HL-60 (cell line): ENCODE data around the gene RNF166.

Experiments
- DNase-seq, 2 experiments: peaks; one replicate each; pipeline ENCODE4 v3.0.0-alpha.2; 2010 to 2020; ENCODE audit warnings: low read depth in 1 of 2, low spot score in 1 of 2
- H3K27ac ChIP-seq: fragments of 250-450 bp; sonication (Bioruptor Pico); replicated peaks from 2 replicates; pipeline ENCODE4 v1.5.1; 2020; ENCODE audit warnings: mild to moderate bottlenecking, moderate library complexity
- H3K27me3 ChIP-seq: fragments of 250-450 bp; sonication (Bioruptor Pico); 2 replicates; pipeline ENCODE4 v1.5.1; 2021; ENCODE audit warnings: mild to moderate bottlenecking, moderate library complexity; ENCODE audit not compliant: insufficient read depth, poor library complexity, severe bottlenecking
- H3K4me3 ChIP-seq: replicated peaks from 2 replicates; pipeline ENCODE4 v1.5.1; 2011; ENCODE audit warnings: mild to moderate bottlenecking, control low read depth, low read length; ENCODE audit not compliant: insufficient read depth
- GABPA ChIP-seq: IDR thresholded peaks from 2 replicates; pipeline ENCODE4 v1.6.1; 2012; ENCODE audit warnings: low read depth
- POLR2AphosphoS5 ChIP-seq: IDR thresholded peaks from 2 replicates; pipeline ENCODE4 v1.6.1; 2012; ENCODE audit warnings: low read depth
- SPI1 ChIP-seq: IDR thresholded peaks from 2 replicates; pipeline ENCODE4 v1.6.1; 2012; ENCODE audit warnings: low read depth, mild to moderate bottlenecking, borderline replicate concordance
- TF ChIP-seq, protein P1 (sequence below): IDR thresholded peaks from 2 replicates; pipeline ENCODE4 v1.6.1; 2012; ENCODE audit warnings: low read depth; ENCODE audit not compliant: insufficient replicate concordance
- TF ChIP-seq, protein P2 (sequence below): IDR thresholded peaks from one replicate; pipeline ENCODE4 v1.5.1; 2011; ENCODE audit warnings: low read length, control low read depth, inconsistent platforms; ENCODE audit not compliant: insufficient read depth

Gene RNF166

DNA sequence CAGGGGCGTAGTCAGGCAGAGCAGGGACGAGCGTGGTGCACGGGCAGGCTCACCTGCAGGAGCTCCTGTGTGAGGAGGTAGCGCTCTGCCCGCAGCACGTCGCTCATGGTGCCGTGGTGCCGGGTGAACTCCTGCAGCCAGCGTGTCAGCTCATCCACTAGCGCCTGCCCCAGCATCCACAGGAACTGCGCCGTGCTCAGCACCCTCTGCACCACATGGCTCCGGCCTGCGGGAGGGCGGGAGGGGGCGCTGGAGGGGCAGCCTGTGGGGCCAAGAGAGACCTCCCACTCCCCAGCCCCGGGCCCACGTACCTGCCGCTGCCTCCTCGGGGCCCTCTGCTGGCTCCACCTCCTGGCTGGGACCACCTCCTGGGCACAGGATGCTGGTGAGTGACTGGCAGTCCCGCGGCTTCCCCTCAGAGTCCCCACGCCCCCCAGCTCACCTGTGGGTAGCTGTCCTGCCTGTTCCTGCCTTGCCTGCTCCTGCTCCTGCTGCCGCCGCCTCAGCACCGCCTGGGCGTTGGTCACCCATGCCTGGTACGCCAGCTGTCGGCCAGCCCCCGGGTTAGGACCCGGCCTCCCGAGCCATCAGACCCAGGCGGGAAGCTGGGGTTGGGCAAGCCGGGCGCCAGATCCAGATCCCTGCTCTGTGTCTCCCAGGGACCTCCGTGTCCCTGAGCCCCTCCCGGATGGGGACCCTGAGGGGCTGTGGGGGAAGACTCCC is 16.7 kb upstream of the RNF166 start:
- TF ChIP-seq, protein P1, sequence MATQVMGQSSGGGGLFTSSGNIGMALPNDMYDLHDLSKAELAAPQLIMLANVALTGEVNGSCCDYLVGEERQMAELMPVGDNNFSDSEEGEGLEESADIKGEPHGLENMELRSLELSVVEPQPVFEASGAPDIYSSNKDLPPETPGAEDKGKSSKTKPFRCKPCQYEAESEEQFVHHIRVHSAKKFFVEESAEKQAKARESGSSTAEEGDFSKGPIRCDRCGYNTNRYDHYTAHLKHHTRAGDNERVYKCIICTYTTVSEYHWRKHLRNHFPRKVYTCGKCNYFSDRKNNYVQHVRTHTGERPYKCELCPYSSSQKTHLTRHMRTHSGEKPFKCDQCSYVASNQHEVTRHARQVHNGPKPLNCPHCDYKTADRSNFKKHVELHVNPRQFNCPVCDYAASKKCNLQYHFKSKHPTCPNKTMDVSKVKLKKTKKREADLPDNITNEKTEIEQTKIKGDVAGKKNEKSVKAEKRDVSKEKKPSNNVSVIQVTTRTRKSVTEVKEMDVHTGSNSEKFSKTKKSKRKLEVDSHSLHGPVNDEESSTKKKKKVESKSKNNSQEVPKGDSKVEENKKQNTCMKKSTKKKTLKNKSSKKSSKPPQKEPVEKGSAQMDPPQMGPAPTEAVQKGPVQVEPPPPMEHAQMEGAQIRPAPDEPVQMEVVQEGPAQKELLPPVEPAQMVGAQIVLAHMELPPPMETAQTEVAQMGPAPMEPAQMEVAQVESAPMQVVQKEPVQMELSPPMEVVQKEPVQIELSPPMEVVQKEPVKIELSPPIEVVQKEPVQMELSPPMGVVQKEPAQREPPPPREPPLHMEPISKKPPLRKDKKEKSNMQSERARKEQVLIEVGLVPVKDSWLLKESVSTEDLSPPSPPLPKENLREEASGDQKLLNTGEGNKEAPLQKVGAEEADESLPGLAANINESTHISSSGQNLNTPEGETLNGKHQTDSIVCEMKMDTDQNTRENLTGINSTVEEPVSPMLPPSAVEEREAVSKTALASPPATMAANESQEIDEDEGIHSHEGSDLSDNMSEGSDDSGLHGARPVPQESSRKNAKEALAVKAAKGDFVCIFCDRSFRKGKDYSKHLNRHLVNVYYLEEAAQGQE = no peak
- TF ChIP-seq, protein P2, sequence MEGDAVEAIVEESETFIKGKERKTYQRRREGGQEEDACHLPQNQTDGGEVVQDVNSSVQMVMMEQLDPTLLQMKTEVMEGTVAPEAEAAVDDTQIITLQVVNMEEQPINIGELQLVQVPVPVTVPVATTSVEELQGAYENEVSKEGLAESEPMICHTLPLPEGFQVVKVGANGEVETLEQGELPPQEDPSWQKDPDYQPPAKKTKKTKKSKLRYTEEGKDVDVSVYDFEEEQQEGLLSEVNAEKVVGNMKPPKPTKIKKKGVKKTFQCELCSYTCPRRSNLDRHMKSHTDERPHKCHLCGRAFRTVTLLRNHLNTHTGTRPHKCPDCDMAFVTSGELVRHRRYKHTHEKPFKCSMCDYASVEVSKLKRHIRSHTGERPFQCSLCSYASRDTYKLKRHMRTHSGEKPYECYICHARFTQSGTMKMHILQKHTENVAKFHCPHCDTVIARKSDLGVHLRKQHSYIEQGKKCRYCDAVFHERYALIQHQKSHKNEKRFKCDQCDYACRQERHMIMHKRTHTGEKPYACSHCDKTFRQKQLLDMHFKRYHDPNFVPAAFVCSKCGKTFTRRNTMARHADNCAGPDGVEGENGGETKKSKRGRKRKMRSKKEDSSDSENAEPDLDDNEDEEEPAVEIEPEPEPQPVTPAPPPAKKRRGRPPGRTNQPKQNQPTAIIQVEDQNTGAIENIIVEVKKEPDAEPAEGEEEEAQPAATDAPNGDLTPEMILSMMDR = no peak
- no peak for TF ChIP-seq SPI1
- no peak for TF ChIP-seq POLR2AphosphoS5
- no peak for TF ChIP-seq GABPA

DNA sequence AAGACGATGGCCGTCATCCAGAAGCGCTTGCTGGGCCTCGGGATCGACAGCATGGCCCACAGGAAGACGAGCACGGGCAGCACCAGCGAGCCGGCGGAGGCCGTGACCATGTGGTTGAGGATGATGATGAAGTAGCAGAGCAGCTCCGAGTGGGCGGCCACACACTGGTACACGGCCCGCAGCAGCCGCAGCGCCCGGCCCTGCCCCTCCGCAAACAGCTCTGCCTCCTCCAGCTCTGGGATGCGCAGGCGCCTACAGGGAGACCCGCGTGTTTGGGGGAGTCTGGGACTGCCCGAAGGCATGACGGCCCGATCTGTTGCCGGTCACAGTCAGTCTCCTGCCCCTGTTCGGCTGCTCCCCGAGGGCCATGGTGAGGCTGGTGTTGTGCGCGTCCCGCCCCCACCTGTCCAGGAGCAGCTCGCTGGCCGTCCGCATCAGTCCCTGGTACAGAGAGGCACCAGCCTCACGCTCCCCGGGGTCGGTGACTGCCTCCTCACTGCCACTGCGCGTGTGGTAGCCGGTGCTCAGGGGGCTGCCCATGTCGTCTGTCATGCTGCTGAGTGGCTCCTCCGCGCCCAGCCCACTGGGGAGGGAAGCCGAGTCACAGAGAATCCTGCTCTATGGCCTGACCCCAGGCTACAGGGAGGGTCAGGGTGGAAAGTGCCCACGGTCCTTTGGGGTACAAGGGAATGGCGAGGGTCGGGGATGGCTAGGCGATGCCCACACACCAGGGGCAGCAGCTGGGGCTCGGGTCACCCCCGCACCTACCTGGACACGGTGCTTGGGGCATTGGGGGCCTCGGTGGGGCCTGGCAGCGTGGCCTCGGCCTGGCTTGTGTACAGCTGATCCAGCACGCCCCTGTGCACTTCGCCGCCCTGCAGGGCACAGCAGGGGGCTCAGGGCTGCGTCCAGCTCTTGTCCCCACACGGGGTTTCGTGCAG is 15.9 kb upstream of the RNF166 start:
- H3K27me3 ChIP-seq = no peaks in the 10 kb centered on the region
- no peak overlapping the region for H3K4me3 ChIP-seq
- TF ChIP-seq, protein P2 = no peak
- TF ChIP-seq POLR2AphosphoS5 (no peak), GABPA (no peak), SPI1 (no peak)
- TF ChIP-seq, protein P1 = no peak
- no peak overlapping the region for H3K27ac ChIP-seq
- DNase-seq = no peak

More for the DNA sequence above, 16.7 kb upstream of the RNF166 start:
- no peak for DNase-seq
- Histone ChIP-seq H3K27ac (no peak overlapping the region), H3K27me3 (no peaks in the 10 kb centered on the region), H3K4me3 (no peak overlapping the region)

DNA sequence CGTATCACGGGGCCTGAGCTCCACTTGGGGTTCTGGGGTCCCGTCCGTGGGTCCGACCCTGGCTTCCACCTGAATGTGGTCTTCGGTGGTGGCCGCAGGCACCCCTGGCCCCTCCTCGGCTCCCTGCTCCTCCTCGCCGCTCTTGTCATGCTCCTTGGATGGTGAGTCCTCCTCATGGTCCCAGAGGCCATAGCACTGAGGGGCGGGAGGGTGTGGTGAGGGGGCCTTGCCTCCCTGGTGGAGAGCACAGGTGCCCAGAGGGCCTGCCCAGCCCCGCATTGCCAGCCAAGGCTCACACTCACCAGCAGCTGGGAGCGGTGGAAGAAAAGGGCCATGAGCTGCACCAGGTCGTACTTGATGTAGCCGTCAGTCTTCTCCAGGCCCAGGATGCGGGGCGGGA is 15.0 kb upstream of the RNF166 start:
- DNase-seq = no peak
- TF ChIP-seq SPI1 (no peak), GABPA (no peak), POLR2AphosphoS5 (no peak)
- TF ChIP-seq, protein P2 = no peak
- TF ChIP-seq, protein P1 = no peak
- no peaks in the 10 kb centered on the region for H3K27me3 ChIP-seq
- H3K4me3 ChIP-seq = no peak overlapping the region
- no peak overlapping the region for H3K27ac ChIP-seq
